Astrocyte of the spinal cord (primary cell): ENCODE measurements around the gene DDX18.
"Not testable (repeated sequence)": the region's sequence is repeated elsewhere in the genome, so short reads cannot be mapped to it uniquely, and the experiment has no call there.

Source experiments
- DNase-seq: peaks from one replicate; pipeline ENCODE4 v3.0.0; 2011; ENCODE audit warnings: low read depth, low spot score
- H3K4me3 ChIP-seq: 2 replicates; pipeline ENCODE4 v1.5.1; 2011; ENCODE audit warnings: low read depth, mild to moderate bottlenecking, low read length, moderate library complexity
- CTCF ChIP-seq: IDR thresholded peaks from 2 replicates; pipeline ENCODE4 v1.5.1; 2012; ENCODE audit warnings: low read depth, mild to moderate bottlenecking, low read length, inconsistent platforms
- in situ Hi-C: cut with HindIII; loops from 2 replicates; pipeline ENCODE4 v1.10.0; 2017; ENCODE audit warnings: low sequenced_read_pairs

Gene DDX18

GRCh38 chr2:117785740-117786139 is 28.8 kb upstream of the DDX18 start:
- H3K4me3 ChIP-seq: no peak overlapping the region
- in situ Hi-C loops: no loop called here
- peak; percentile 52 for DNase-seq
- TF ChIP-seq CTCF: peak; percentile 68

- in situ Hi-C loops: no loop called here
- DNase-seq: no peak
- TF ChIP-seq CTCF: no peak
- H3K4me3 ChIP-seq: no peak overlapping the region
These were observed 28.0 kb upstream of the DDX18 start for GRCh38 chr2:117786520-117786919.

DNA sequence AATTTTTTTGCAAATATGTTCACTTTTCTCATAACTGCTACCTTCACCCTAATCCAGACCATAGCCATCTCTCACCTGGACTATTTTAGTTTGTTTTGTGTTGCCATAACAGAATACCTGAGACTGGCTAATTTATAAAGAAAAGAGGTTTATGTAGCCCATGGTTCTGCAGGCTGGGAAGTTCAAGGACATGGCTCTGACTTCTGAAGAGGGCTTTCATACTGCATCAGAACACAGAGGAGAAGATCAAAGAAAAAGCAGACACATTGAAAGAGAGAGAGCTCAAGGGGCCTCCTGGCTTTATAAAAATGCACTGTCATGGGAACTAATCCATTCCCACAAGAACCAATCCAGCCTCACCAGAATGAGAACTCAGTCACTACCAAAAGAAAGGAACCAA is 25.0 kb upstream of the DDX18 start:
- in situ Hi-C loops: no loop called here
- no peak for TF ChIP-seq CTCF
- DNase-seq: no peak
- H3K4me3 ChIP-seq: no peak overlapping the region

DNA sequence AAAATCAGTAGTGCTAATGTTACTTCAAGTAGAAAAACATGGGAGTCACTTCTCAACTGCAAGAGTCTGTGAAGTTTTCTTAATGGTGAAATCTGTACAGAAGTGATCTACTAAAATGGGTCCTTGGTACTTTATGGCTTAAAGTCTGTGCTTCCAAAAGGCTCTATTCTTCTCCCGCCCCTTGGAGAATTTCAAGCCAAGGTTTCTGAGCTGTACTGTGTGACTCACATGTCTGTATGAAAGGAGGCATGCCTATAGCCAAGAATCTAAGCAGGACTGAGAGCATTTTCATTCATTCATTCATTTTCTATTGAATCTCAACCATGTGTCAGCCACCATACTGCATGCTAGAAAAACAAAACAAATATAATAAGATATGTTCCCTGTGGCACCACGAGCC is 19.8 kb upstream of the DDX18 start:
- no peak for TF ChIP-seq CTCF
- no peak for DNase-seq
- in situ Hi-C loops: no loop called here
- H3K4me3 ChIP-seq: no peak overlapping the region

- in situ Hi-C loops: no loop called here
These were observed 12.7 kb upstream of the DDX18 start for GRCh38 chr2:117801826-117802225.

DNA sequence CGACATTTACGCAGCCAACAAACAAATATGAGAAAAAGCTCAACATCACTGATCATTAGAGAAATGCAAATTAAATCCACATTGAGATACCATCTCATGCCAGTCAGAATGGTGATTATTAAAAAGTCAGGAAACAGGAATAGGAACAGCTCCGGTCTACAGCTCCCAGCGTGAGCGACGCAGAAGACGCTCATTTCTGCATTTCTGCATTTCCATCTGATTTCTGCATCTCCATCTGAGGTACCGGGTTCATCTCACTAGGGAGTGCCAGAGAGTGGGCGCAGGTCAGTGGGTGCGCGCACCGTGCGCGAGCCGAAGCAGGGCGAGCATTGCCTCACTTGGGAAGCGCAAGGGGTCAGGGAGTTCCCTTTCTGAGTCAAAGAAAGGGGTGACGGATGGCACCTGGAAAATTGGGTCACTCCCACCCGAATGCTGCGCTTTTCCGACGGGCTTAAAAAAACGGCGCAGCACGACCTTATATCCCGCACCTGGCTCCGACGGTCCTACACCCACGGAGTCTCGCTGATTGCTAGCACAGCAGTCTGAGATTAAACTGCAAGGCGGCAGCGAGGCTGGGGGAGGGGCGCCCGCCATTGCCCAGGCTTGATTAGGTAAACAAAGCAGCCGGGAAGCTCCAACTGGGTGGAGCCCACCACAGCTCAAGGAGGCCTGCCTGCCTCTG is 10.7 kb upstream of the DDX18 start:
- DNase-seq, in situ Hi-C loops: not testable (repeated sequence)
- H3K4me3 ChIP-seq: peak overlapping the region; percentile 23

More at GRCh38 chr2:117801826-117802225, 12.7 kb upstream of the DDX18 start:
- H3K4me3 ChIP-seq: no peak overlapping the region
- DNase-seq: no peak
- no peak for TF ChIP-seq CTCF

- in situ Hi-C loops: no loop called here
- DNase-seq: no peak
- no peak for TF ChIP-seq CTCF
- H3K4me3 ChIP-seq: no peak overlapping the region
These were observed 2.0 kb upstream of the DDX18 start for GRCh38 chr2:117812443-117812842.
